ENCODE results near the gene OSBPL6. TPM values are rescaled to one million over a fixed set of nuclear protein-coding genes. Genes with fewer than 3 reads are reported as not detected.

OSBPL6 gene
- total and polyA plus RNA-seq, 10 of the 15 experiments (the other 5 are each of a cell fraction or from before 2014, with no cell fraction given) = 0.01 to 0.08 (median 0.03) TPM; not detected in 5

DNA sequence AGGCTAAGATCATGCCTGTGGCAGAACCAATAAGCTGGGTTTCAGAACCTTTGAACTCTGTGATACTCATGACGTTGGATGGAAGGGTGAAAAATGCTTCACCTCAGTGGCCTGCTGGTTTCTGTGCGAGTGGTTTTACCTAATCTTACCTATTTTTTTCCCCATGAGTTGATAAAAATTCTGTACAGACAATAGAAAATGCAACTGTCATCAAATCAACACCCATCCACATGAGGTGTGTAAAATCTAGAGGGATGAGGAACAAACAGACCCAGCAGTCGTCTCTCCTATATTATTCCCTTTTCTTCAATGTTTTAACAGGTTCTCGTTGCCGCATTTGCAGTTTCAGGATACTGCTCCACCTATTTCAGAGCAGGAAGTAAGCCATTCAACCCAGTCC lies 189.4 kb downstream of the OSBPL6 start:
- CTCF ChIA-PET = no interaction called here
- no TSS peak for BruUV-seq (replicated peaks)
- Histone ChIP-seq H2AFZ (ENCODE audit: control insufficient read depth, low read depth, low read length) (no peak overlapping the region), H3K27ac (ENCODE audit: control insufficient read depth, insufficient read depth) (no peak overlapping the region), H3K4me3 (no peak overlapping the region), H3K36me3 (ENCODE audit: control insufficient read depth in 2 of 2, insufficient read depth in 2 of 2, low read length in 1 of 2) (no peaks in the 10 kb centered on the region), H3K9me3 (replicated peaks; ENCODE audit: control insufficient read depth, insufficient read depth, low read length) (no peaks in the 10 kb centered on the region), H4K20me1 (ENCODE audit: control insufficient read depth, insufficient read depth) (no peaks in the 10 kb centered on the region), H3K79me2 (ENCODE audit: control insufficient read depth, insufficient read depth, low read length) (no peaks in the 10 kb centered on the region), H3K9ac (ENCODE audit: control insufficient read depth, insufficient read depth, low read length) (no peak overlapping the region), H3K4me1 (ENCODE audit: control insufficient read depth, insufficient read depth, low read length) (no peaks in the 10 kb centered on the region), H3K4me2 (ENCODE audit: control insufficient read depth, insufficient read depth) (no peak overlapping the region), H3K27me3 (replicated peaks in 1 of 2; ENCODE audit: control insufficient read depth in 2 of 2, insufficient read depth in 2 of 2, low read length in 1 of 2) (no peaks in the 10 kb centered on the region)
- 47% methylated on average over 5 of the region's 5 CpGs for WGBS (ENCODE audit: insufficient coverage, insufficient replicate concordance, low lambda C conversion rate, missing lambda C conversion rate)
- no peak for ATAC-seq
- POLR2A ChIA-PET = no interaction called here
- DNase-seq (ENCODE audit: low read depth, low spot score) = no peak
- TF ChIP-seq SREBF2 (IDR thresholded peaks at IDR 0.05; ENCODE audit: low read length) (no peak), STAT1 (conservative IDR thresholded peaks at IDR 0.05) (no peak), ZNF622 (IDR thresholded peaks at IDR 0.05) (no peak), SRF (IDR thresholded peaks at IDR 0.05; ENCODE audit: low read depth in 2 of 2, low read length in 2 of 2) (no peak), POLR2A (IDR thresholded peaks at IDR 0.05; ENCODE audit: low read depth, low read length) (no peak), PML (IDR thresholded peaks at IDR 0.05; ENCODE audit: low read length) (no peak), SP1 (IDR thresholded peaks at IDR 0.05; ENCODE audit: low read depth, low read length) (no peak), FOXK2 (IDR thresholded peaks at IDR 0.05) (no peak), FOS (IDR thresholded peaks at IDR 0.05; ENCODE audit: borderline replicate concordance, extremely low read depth, insufficient read length) (no peak), SMC3 (IDR thresholded peaks at IDR 0.05; ENCODE audit: borderline replicate concordance, low read length) (no peak), GABPA (IDR thresholded peaks at IDR 0.05; ENCODE audit: low read depth) (no peak)
- TF ChIP-seq, protein P1, sequence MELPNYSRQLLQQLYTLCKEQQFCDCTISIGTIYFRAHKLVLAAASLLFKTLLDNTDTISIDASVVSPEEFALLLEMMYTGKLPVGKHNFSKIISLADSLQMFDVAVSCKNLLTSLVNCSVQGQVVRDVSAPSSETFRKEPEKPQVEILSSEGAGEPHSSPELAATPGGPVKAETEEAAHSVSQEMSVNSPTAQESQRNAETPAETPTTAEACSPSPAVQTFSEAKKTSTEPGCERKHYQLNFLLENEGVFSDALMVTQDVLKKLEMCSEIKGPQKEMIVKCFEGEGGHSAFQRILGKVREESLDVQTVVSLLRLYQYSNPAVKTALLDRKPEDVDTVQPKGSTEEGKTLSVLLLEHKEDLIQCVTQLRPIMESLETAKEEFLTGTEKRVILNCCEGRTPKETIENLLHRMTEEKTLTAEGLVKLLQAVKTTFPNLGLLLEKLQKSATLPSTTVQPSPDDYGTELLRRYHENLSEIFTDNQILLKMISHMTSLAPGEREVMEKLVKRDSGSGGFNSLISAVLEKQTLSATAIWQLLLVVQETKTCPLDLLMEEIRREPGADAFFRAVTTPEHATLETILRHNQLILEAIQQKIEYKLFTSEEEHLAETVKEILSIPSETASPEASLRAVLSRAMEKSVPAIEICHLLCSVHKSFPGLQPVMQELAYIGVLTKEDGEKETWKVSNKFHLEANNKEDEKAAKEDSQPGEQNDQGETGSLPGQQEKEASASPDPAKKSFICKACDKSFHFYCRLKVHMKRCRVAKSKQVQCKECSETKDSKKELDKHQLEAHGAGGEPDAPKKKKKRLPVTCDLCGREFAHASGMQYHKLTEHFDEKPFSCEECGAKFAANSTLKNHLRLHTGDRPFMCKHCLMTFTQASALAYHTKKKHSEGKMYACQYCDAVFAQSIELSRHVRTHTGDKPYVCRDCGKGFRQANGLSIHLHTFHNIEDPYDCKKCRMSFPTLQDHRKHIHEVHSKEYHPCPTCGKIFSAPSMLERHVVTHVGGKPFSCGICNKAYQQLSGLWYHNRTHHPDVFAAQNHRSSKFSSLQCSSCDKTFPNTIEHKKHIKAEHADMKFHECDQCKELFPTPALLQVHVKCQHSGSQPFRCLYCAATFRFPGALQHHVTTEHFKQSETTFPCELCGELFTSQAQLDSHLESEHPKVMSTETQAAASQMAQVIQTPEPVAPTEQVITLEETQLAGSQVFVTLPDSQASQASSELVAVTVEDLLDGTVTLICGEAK (IDR thresholded peaks at IDR 0.05; ENCODE audit: borderline replicate concordance) = no peak
- TF ChIP-seq, protein P2, sequence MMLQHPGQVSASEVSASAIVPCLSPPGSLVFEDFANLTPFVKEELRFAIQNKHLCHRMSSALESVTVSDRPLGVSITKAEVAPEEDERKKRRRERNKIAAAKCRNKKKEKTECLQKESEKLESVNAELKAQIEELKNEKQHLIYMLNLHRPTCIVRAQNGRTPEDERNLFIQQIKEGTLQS (IDR thresholded peaks at IDR 0.05; ENCODE audit: borderline replicate concordance, extremely low read depth, low read depth, low read length) = no peak
- TF ChIP-seq, protein P3, sequence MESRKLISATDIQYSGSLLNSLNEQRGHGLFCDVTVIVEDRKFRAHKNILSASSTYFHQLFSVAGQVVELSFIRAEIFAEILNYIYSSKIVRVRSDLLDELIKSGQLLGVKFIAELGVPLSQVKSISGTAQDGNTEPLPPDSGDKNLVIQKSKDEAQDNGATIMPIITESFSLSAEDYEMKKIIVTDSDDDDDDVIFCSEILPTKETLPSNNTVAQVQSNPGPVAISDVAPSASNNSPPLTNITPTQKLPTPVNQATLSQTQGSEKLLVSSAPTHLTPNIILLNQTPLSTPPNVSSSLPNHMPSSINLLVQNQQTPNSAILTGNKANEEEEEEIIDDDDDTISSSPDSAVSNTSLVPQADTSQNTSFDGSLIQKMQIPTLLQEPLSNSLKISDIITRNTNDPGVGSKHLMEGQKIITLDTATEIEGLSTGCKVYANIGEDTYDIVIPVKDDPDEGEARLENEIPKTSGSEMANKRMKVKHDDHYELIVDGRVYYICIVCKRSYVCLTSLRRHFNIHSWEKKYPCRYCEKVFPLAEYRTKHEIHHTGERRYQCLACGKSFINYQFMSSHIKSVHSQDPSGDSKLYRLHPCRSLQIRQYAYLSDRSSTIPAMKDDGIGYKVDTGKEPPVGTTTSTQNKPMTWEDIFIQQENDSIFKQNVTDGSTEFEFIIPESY (IDR thresholded peaks at IDR 0.05) = no peak
- TF ChIP-seq, protein P4, sequence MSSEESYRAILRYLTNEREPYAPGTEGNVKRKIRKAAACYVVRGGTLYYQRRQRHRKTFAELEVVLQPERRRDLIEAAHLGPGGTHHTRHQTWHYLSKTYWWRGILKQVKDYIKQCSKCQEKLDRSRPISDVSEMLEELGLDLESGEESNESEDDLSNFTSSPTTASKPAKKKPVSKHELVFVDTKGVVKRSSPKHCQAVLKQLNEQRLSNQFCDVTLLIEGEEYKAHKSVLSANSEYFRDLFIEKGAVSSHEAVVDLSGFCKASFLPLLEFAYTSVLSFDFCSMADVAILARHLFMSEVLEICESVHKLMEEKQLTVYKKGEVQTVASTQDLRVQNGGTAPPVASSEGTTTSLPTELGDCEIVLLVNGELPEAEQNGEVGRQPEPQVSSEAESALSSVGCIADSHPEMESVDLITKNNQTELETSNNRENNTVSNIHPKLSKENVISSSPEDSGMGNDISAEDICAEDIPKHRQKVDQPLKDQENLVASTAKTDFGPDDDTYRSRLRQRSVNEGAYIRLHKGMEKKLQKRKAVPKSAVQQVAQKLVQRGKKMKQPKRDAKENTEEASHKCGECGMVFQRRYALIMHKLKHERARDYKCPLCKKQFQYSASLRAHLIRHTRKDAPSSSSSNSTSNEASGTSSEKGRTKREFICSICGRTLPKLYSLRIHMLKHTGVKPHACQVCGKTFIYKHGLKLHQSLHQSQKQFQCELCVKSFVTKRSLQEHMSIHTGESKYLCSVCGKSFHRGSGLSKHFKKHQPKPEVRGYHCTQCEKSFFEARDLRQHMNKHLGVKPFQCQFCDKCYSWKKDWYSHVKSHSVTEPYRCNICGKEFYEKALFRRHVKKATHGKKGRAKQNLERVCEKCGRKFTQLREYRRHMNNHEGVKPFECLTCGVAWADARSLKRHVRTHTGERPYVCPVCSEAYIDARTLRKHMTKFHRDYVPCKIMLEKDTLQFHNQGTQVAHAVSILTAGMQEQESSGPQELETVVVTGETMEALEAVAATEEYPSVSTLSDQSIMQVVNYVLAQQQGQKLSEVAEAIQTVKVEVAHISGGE (CRISPR knock-in tag; IDR thresholded peaks at IDR 0.05) = no peak
- intact Hi-C loops (cut with micrococcal nuclease; ENCODE audit: unreplicated experiment) (no loop called here), in situ Hi-C loops (cut with MboI) (no loop called here)
- RAD21 ChIA-PET (ENCODE audit: unreplicated experiment) = no interaction called here
- no peak for FAIRE-seq
- SMC1A ChIA-PET (ENCODE audit: uncharacterized antibody, unreplicated experiment) = interaction anchor here (1.1 kb wide), 1 partner anchor 35 kb away, joined by 3 read pairs; no protein-coding TSS in a partner anchor
